B cell (primary cell): Measurements from ENCODE around the gene SCRN2. TPM values are rescaled to one million over a fixed set of nuclear protein-coding genes. Genes with fewer than 3 reads are reported as not detected.

Experiments
- ATAC-seq: fragments of 200-7000 bp; cut with Tn5 transposase; one replicate; pipeline ENCODE4 v1.10.0; 2021; ENCODE audit warnings: low read depth, mild to moderate bottlenecking, moderate number of reproducible peaks, moderate library complexity
- CTCF ChIA-PET: fragments of 350-600 bp; sonication (Branson Sonifier 250); formaldehyde crosslinking; loops from one replicate; lab custom pipeline; 2021; ENCODE audit warnings: antibody characterized with exemption, inconsistent platforms; lab: Charles Lee
- POLR2A ChIA-PET: fragments of 350-600 bp; sonication (Branson Sonifier 250); formaldehyde crosslinking; loops from one replicate; lab custom pipeline; 2021; ENCODE audit warnings: antibody characterized with exemption; lab: Charles Lee
- DNase-seq: peaks from one replicate; pipeline ENCODE4 v3.0.0; 2013
- H2AFZ ChIP-seq: 2 replicates; pipeline ENCODE4 v1.6.1; 2012; ENCODE audit warnings: mild to moderate bottlenecking, low read depth, low read length; ENCODE audit not compliant: insufficient read depth, poor library complexity, severe bottlenecking
- H3K27ac ChIP-seq, 2 donors: 1 replicate in 1 of 2; 2 replicates in 1 of 2; pipeline ENCODE4 v1.5.1; 2012 to 2013; ENCODE audit warnings: low read length in 2 of 2, mild to moderate bottlenecking in 2 of 2, moderate library complexity in 1 of 2
- H3K27me3 ChIP-seq, 4 experiments: fragments of 200-600 bp in 1 of 4; sonication (generic) in 1 of 4; replicated peaks in 1 of 4; 1 replicate in 2 of 4; 2 replicates in 2 of 4; pipeline versions ENCODE4 v1.6.1 to v1.7.0; 2013 to 2016; ENCODE audit warnings: low read length in 3 of 4, mild to moderate bottlenecking in 2 of 4, mixed read lengths in 1 of 4, moderate library complexity in 1 of 4; ENCODE audit not compliant: insufficient read depth in 4 of 4, control insufficient read depth in 3 of 4; ENCODE audit errors: control extremely low read depth in 1 of 4
- H3K36me3 ChIP-seq, 2 experiments: replicated peaks in 1 of 2; 1 replicate in 1 of 2; 2 replicates in 1 of 2; pipeline versions ENCODE4 v1.6.1 to v1.7.1; 2013; ENCODE audit warnings: low read length in 1 of 2; ENCODE audit not compliant: insufficient read depth in 2 of 2, control insufficient read depth in 1 of 2; ENCODE audit errors: control extremely low read depth in 1 of 2, extremely low read depth in 1 of 2
- H3K4me1 ChIP-seq, 2 donors: fragments of 200-600 bp in 1 of 2; sonication (generic) in 1 of 2; 1 replicate in 1 of 2; 2 replicates in 1 of 2; pipeline versions ENCODE4 v1.5.1 to v1.6.1; 2013 to 2017; ENCODE audit warnings: low read length in 2 of 2; ENCODE audit not compliant: control insufficient read depth in 2 of 2, insufficient read depth in 2 of 2
- H3K4me2 ChIP-seq: replicated peaks from 2 replicates; pipeline ENCODE3; 2012; ENCODE audit warnings: mild to moderate bottlenecking, low read depth, low read length; ENCODE audit not compliant: poor library complexity, severe bottlenecking
- H3K4me3 ChIP-seq, 5 experiments: fragments of 200-600 bp in 1 of 5; sonication (generic) in 1 of 5; 1 replicate in 3 of 5; 2 replicates in 2 of 5; pipeline versions ENCODE4 v1.5.1 to v1.7.0; 2011 to 2016; ENCODE audit warnings: low read length in 4 of 5, mild to moderate bottlenecking in 4 of 5, low read depth in 2 of 5, control low read depth in 1 of 5, moderate library complexity in 1 of 5; ENCODE audit not compliant: insufficient read depth in 1 of 5; ENCODE audit errors: control extremely low read depth in 1 of 5, extremely low read depth in 1 of 5
- H3K79me2 ChIP-seq: fragments of 200-600 bp; sonication (generic); one replicate; pipeline ENCODE4 v1.6.0; 2016; ENCODE audit warnings: low read length; ENCODE audit not compliant: control insufficient read depth, insufficient read depth
- H3K9ac ChIP-seq: fragments of 200-600 bp; sonication (generic); 2 replicates; pipeline ENCODE4 v1.6.1; 2017; ENCODE audit warnings: mild to moderate bottlenecking, low read length, moderate library complexity
- H3K9me3 ChIP-seq, 3 donors: one replicate each; pipeline versions ENCODE4 v1.6.1 to v1.7.1; 2013; ENCODE audit warnings: low read length in 2 of 3; ENCODE audit not compliant: control insufficient read depth in 2 of 3, insufficient read depth in 1 of 3; ENCODE audit errors: control extremely low read depth in 1 of 3
- H4K20me1 ChIP-seq: 2 replicates; pipeline ENCODE4 v1.6.0; 2012; ENCODE audit warnings: mild to moderate bottlenecking, low read length; ENCODE audit not compliant: insufficient read depth, control insufficient read depth, poor library complexity, severe bottlenecking
- H3K27ac Mint-ChIP-seq: one replicate; pipeline ENCODE4 v1.8.0; 2021; ENCODE audit warnings: mixed read lengths
- H3K27me3 Mint-ChIP-seq: one replicate; pipeline ENCODE4 v1.8.0; 2021; ENCODE audit warnings: mixed read lengths
- H3K4me1 Mint-ChIP-seq: one replicate; pipeline ENCODE4 v1.8.0; 2021; ENCODE audit warnings: mixed read lengths
- H3K4me3 Mint-ChIP-seq: one replicate; pipeline ENCODE4 v1.8.0; 2021; ENCODE audit warnings: mixed read lengths
- H3K9me3 Mint-ChIP-seq: one replicate; pipeline ENCODE4 v1.8.0; 2022; ENCODE audit warnings: mixed read lengths; ENCODE audit not compliant: insufficient read depth
- CTCF ChIP-seq: fragments of 200-600 bp; IDR thresholded peaks from one replicate; pipeline ENCODE4 v1.8.0; 2022; ENCODE audit warnings: antibody characterized with exemption, mild to moderate bottlenecking
- EZH2 ChIP-seq: IDR thresholded peaks from 2 replicates; pipeline ENCODE4 v1.6.1; 2012; ENCODE audit warnings: borderline replicate concordance, low read depth, mild to moderate bottlenecking, moderate library complexity, low read length; ENCODE audit not compliant: insufficient read depth, poor library complexity, severe bottlenecking
- WGBS: methylation state at CpG from one replicate; pipeline ENCODE4 v1.1.5; 2013; ENCODE audit warnings: missing lambda C conversion rate; ENCODE audit not compliant: insufficient coverage; 5-methylcytosine and 5-hydroxymethylcytosine counted together
- intact Hi-C: fragments of 100-400 bp; cut with micrococcal nuclease; formaldehyde crosslinking; loops from one replicate; pipeline ENCODE4 v1.10.0; 2022
- polyA plus RNA-seq: library from polyadenylated mRNA; depleted of rRNA; stranded (reverse); fragments of >200 nt; gene quantifications from 2 replicates; pipeline ENCODE4 v1.2.3, GENCODE V29; 2012
- total RNA-seq, 2 donors: library from RNA; stranded (reverse); fragments of 120-200 nt in 1 of 2; gene quantifications; 1 replicate in 1 of 2; 2 replicates in 1 of 2; pipeline versions ENCODE4 v1.2.3 to v1.2.4, GENCODE V29; 2013 to 2022

Gene SCRN2
- total and polyA plus RNA-seq, 2 donors (not counting 1 experiment from before 2014, with no cell fraction given): 47.8 to 71.9 TPM

- Histone ChIP-seq H3K4me2 (peak within 1 kb of the TSS; percentile 89), H4K20me1 (no peaks in the 10 kb centered on the region), H3K9me3 (peaks cover 0 to 13% (median 0%) of the 10 kb centered on the region in 3 donors), H2AFZ (peak within 1 kb of the TSS; percentile 66), H3K9ac (peak within 1 kb of the TSS; percentile 47), H3K36me3 (no peaks in the 10 kb centered on the region), H3K4me1 (peaks cover 36 to 48% of the 10 kb centered on the region in 2 donors), H3K27me3 (peaks cover 0 to 88% (median 61%) of the 10 kb centered on the region in 4 experiments), H3K4me3 (peak within 1 kb of the TSS in 3 of 5 experiments; percentile 29 to 44 (median 37)), H3K79me2 (no peaks in the 10 kb centered on the region), H3K27ac (no peak within 1 kb of the TSS)
- POLR2A ChIA-PET: interaction anchor here (0.5 to 2.4 kb wide), 2 partner anchors 45 to 526 kb away, joined by 7 to 8 read pairs; partner anchors contain the start of gene SP2
- intact Hi-C loops: no loop called here
- DNase-seq (peak; percentile 59), ATAC-seq (peak; percentile 87)
- Mint-ChIP-seq H3K4me3 (peak within 1 kb of the TSS; percentile 67), H3K4me1 (peaks cover 25% of the 10 kb centered on the region), H3K9me3 (no peaks in the 10 kb centered on the region), H3K27me3 (peaks cover 79% of the 10 kb centered on the region), H3K27ac (no peak within 1 kb of the TSS)
- CTCF ChIA-PET: interaction anchor here (2.5 to 19.9 kb wide), 2 partner anchors 10 to 38 kb away, joined by 8 to 436 read pairs; partner anchors contain the start of genes SCRN2 and SP2
- WGBS: 11% methylated on average over 54 of the region's 71 CpGs
- TF ChIP-seq CTCF: no peak
- TF ChIP-seq EZH2: peak; percentile 66
Measured at GRCh38 chr17:47850692-47851573, 9.9 kb upstream of the SCRN2 start, which contains the start of gene SP6. TSS of gene SP6 (minus strand) at chr17:47851163. CDS start at chr17:47848429, 2,734 bp downstream.
